Skin of body (tissue), 2 donors: Measurements from ENCODE around the gene SEMA4G. TPM values are rescaled to one million over a fixed set of nuclear protein-coding genes. Genes with fewer than 3 reads are reported as not detected.

ENCODE experiments used
- DNase-seq: peaks from one replicate; lab custom pipeline; 2025; lab: John Stamatoyannopoulos, UW
- total RNA-seq: library from RNA; depleted of rRNA; stranded (reverse); fragments of >200 nt; gene quantifications from one replicate; pipeline ENCODE4 v1.2.3, GENCODE V29; 2014

The SEMA4G gene, protein sequence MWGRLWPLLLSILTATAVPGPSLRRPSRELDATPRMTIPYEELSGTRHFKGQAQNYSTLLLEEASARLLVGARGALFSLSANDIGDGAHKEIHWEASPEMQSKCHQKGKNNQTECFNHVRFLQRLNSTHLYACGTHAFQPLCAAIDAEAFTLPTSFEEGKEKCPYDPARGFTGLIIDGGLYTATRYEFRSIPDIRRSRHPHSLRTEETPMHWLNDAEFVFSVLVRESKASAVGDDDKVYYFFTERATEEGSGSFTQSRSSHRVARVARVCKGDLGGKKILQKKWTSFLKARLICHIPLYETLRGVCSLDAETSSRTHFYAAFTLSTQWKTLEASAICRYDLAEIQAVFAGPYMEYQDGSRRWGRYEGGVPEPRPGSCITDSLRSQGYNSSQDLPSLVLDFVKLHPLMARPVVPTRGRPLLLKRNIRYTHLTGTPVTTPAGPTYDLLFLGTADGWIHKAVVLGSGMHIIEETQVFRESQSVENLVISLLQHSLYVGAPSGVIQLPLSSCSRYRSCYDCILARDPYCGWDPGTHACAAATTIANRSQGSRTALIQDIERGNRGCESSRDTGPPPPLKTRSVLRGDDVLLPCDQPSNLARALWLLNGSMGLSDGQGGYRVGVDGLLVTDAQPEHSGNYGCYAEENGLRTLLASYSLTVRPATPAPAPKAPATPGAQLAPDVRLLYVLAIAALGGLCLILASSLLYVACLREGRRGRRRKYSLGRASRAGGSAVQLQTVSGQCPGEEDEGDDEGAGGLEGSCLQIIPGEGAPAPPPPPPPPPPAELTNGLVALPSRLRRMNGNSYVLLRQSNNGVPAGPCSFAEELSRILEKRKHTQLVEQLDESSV
- total RNA-seq, result 1.9 TPM

DNA sequence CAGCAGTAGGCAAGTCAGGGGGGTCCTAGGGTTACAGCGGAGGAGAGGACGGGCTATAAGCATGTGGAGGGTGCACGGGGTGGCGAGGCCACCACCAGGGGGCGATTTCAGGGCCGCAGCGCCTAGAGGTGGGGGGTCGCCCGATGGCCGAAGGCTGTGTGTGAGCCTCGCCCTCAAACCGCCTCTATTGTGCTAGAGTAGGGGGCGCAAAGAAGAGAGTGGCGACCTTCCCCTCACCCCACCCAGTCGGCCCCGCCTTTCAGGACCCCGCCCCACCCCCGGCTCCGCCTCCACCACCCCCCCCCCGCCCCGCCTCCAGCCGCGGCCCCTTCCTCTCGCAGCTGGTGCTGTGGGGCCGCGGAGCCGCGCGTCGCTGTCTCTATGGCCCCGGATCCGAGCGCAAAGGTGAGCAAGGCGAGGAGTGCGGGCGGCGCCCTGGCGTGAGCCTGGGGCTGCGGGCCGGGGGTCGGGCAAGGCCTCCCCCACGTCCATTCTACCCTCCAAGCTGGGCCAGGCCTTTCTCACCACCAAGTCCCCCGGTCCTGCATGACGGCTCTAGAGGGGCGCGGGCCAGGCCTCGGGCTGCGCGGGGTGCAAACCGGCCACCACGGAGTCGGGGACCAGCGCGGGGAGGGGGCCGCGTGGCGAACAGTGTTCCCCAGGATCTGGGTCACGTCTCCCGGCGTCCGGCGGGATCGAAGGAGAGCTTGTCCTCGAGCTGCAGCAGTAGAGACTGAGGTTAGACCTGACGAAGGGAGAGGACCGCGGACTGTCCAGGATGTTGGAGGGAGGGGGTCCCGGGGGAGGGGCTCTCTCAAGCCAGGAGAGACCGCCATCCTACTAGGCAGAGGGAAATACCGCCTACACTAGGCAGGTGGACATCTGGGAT lies at the start of gene SEMA4G:
SEMA4G (plus strand) TSS at position 318 of the 889 bp plus-strand sequence. CDS start 3,409 bp downstream, outside the sequence.
- no peak for DNase-seq

DNA sequence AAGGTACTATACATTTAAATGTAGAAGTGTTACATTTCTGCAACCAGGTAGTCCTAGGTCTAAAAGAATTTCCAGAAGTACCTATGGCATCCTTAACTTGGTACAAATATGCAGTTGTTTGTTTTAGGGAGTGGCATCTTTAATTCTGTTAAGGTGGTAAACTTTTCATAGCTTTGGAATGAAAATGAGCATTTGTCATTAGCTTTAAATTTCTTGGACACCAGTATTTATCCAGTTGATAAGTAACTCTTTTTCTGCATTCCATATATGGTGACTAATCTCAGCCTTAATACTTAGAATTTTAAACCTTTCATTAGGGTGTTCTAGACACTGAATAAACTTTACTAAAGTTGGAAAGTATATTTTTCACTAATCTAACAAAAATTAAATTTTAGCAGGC lies 45.7 kb upstream of the SEMA4G start:
- no peak for DNase-seq

DNA sequence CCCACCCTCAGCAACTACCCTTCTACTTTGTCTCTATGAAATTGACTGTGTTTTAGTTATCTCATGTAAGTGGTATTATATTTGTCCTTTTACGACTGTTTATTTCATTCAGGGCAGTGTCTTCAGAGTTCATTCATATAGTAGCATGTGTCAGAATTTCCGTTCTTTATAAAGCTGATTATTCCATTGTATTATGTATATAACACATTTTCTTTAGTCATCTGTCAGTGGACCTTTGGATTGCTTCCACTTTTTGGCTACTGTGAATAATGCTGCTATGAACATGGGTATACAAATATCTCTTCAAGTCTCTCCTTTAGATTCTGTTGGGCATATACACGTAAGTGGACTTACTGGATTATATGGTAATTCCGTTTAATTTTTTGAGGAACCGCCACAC lies 42.0 kb upstream of the SEMA4G start:
- DNase-seq, result no peak

DNA sequence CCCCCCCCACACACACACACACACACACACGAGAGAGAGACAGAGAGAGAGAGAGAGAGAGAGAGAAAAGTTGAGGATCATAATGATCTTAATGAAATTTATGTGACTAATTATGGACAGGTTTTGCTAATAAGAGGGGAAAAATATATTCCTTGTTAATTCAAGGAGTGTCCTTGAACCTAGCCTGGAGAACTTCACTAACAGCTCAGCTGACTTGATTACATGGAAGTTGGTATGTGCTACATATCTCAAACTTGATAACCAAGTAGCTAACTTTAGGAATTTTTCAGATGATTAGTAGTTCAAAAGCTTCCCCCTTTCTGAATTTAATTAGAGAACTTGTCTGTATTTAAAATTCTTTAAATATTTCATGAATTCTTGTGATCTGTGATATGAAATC lies 41.3 kb upstream of the SEMA4G start:
- no peak for DNase-seq

DNA sequence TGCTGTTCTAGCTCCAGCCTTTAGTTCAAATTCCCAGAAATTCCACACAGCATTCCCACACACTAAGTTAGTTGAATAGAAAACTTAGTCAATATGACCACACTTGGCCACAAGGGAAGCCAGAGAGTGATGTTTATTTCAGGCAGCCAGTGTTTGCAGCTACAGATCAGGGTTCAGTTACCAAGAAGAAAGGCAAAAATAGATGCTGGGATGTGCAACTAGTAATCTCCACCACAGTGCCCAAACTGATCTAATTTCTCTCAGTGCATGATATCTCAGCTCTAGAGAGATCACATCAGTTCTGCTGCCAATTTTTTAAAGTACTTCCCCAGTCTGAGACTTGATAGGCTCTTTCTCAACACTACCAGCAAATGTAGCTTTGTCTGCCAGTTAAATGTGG lies 38.9 kb upstream of the SEMA4G start:
- no peak for DNase-seq

DNA sequence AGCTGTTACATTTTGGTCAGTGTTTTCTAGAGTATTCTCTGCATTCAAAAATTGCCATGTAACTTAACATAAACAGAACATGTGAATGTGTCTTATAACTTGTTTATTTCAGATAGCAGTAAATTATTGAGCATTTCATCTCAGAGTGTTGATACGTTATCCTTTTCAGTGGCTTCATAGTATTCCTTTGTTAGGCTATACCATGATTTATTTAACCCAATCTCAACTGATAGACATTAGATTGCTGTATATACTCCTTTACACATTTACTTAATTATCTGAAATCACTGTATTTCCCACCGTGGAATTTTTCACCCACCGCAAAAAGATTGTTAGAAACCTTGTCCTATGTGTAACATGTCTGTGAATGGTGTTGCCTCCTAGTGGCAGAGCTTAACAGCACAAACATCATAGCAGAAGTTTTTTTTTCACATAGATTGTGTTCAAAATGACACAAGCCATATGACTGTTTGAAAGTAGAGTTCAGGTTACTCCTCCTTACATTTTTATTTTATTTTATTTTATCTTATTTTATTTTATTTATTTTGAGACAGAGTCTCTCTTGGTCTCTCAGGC lies 35.1 kb upstream of the SEMA4G start:
- DNase-seq, result no peak

DNA sequence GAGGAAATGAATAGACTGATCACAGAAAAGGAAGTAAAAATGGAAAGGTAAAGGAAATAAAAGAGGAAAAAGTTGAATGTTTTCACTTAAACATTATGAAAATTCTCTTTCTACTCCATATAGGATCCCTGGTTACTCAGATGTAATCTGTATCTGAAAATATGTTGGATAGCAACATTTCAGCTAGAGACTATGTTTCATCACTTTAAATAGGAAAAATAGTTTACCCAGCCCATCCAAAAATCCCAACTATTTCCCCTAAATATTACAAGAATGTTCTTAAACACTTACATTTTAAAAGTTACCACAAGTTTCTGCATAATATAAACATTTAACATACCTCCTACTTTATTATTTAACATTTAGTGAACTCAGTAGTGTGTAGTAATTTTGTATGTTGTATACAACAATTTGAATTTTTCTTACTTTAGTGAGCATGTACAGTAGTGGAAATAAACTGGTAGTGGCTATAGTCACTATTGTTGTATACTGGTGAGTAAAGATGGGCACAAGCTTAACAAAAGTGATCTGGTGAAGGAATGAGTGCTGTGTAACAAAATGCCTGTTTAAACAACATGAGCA lies 29.4 kb upstream of the SEMA4G start:
- DNase-seq, result no peak

DNA sequence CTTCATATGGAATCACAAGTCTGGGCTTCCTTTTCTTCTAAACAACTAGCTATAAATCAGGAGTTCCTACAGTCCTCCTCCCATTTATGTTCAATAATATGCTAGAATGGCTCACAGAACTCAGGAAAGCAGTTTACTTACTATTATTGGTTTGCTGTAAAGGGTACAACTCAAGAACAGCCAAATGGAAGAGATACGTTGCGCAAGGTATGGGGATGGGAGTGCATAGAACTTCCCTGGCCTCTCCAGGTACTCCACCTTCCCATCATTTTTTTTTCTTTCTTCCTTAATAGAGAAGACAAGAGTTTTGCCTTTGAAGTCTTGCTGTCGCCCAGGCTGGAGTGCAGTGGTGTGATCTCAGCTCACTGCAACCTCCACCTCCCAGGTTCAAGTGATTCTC lies 27.1 kb upstream of the SEMA4G start:
- no peak for DNase-seq

DNA sequence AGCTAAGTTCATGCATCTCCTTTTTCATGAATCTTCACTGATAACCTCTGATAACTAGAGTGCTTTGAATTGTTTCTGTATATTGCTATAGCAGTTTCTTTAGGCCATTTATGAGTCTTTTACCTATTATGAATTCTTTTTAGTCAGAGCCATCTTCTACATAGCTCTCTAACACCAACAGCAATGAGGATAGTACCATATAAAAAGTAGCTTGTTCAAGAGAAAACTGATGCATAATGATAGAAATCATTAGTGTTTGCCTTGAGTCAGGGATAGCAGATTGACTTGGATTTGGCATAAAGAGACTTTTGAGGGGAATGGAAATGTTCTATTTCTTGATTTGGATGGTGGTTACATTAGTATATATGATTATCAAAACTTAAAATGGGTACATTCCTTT lies 25.8 kb upstream of the SEMA4G start:
- DNase-seq, result no peak

DNA sequence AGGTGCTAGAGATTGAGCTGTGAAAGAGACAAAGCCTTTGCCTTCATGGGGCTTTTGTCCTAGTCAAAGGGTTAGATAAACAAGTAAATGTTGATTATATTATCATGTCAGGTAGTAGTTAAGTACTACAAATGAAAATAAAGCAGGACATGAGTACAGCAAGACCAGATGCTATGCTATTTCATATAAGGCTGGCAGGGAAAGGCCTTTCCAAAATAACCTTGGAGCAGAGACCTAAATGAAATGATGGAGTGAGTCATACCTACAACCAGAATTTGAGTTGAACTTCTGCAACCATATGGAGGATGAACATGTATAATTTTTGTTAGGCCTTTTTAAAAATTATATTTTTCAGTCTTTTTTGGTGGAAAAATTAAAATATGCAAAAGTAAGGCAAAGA lies 23.6 kb upstream of the SEMA4G start:
- no peak for DNase-seq

DNA sequence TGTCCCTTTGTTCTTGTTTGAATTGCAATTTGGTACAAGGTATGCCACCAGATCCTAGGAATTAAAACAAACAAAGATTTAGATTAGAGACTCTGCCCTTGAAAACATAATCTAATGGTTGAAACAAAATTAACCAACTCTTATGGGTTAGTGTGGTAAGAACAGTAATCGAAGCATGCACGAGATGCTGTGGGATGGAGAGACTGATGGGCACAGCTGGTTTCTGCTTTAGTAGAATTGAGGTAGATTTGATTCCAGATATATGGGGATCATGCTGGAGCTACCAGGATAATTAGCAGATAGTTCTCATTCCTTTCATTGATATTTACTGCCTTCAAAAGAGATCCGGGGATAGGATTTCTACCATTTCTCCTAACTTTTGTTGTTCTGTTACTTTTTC lies 20.4 kb upstream of the SEMA4G start:
- DNase-seq, result no peak

DNA sequence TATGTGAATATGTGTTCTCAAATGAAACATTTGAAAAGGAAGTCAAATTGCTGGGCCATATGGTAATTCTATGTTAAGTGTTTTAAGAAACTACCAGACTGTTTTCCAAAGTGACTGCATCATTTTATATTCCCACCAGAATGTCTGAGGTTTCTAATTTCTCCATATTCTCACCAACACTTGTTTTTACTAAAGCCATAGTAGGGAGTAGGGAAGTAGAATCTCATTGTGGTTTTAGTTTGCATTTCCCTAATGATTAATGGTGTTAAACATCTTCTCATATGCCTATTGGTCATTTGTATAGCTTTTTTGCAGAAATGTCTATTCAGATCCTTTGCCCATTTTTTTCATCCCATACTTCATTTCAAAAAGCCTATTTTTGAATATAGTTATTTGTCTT lies 9.1 kb upstream of the SEMA4G start:
- DNase-seq, result no peak

DNA sequence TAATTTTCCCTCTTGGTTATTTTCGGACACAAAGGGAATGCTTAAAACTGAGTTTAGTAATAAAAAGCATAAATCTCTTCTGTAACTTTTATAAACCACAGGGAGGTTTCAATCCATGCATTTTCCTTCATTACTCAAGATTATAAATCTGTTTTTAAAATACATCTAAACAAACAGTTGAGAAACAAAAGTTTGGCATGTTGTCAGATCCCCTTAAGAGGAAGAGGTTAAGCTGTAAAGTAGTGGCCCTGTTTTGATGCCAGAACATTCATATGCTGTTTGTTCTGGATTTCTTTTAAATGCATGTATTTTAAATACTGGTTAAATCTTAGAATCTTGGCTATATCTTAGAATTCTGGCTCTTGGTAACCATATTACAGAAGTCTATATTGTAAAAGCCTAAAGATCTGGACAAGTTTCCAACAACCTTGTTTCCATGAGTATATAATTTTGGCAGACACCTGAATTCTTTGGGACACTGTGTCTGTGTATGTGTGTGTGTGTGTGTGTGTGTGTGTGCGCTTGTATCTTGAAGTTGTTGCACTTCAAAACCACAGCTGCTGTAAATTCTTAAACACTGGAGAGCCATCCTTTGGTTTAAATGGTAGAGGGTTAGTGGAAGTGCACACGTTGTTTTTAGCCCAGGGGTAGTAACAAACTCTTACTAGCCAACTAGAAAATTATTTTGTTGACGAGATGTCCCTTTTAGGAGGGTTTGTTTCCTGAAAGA lies 6.8 kb upstream of the SEMA4G start:
- no peak for DNase-seq

DNA sequence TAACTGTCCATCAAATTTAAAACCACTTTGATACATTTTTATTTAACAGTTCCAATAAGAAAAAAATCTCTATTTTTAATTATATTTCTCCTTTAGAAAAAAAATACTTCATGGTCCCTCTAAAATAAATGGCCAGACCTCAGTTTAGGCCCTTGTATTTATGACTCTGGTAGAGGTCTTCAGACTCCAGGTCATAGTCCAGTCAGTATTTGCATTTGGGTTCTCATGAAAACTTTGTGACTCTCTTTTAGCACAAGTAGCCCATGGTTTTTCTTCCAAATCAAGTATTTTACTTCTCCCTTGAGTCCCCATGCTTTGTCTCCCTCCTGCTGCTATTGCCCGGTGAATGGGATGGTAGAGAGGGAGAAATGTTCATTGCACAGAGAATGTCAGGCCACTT lies 5.5 kb upstream of the SEMA4G start:
- DNase-seq, result no peak

DNA sequence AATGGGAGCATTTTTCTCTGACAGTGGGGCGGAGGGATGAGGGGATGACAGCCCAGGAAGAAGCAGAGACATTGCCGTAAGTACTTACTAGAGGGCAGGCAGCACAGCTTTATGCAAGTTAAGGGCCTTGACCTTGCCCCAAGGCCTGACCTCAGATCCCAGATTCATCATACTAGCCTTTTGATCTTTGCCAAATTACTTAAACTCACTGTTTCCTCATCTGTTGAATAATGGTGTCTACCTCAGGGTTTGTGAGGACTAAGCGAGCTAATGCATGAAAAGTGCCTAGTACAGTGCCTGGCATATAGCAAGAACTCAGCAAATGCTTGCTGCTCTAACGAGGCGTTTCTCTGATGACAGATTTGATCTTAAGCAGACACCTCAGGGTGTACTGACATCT lies 3.5 kb upstream of the SEMA4G start:
- no peak for DNase-seq

DNA sequence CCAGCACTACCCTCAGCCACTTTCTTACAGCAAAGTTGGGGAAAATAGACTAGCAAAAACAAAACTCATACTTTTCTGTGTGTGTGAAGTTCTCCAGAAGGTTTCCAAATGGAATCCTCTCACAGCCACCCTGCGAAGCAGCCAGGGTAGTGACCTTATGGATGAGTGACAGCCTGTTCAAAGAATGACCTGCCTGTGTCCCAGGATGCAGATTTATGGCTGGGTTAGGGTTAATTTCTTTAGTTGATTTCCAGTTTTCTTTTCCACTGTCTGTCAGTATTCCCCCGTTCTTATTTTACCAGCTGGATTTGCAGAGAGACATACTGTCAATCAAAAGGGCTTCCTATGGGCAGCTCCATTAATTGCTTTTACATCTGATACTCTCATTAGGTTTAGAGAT lies 2.4 kb upstream of the SEMA4G start:
- no peak for DNase-seq

DNA sequence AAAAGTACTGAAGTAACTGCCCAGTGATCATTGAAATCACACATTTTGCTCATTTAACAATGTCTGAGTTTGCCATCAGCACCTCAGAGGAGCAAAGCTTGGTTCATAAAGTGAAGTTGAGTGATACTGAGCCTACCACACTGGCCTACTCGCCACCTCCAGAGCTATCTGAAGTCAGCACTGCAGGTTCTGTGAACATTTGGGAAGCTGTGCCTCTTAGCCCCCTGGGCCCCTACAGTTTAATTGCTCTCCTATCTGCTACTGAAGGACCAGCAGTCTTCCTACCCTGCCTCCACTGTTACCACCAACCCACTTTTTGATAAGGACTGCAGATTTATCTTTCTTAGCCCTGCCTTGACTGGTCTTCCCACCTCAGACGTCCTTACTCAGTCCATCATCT lies 2.0 kb upstream of the SEMA4G start:
- DNase-seq, result no peak

DNA sequence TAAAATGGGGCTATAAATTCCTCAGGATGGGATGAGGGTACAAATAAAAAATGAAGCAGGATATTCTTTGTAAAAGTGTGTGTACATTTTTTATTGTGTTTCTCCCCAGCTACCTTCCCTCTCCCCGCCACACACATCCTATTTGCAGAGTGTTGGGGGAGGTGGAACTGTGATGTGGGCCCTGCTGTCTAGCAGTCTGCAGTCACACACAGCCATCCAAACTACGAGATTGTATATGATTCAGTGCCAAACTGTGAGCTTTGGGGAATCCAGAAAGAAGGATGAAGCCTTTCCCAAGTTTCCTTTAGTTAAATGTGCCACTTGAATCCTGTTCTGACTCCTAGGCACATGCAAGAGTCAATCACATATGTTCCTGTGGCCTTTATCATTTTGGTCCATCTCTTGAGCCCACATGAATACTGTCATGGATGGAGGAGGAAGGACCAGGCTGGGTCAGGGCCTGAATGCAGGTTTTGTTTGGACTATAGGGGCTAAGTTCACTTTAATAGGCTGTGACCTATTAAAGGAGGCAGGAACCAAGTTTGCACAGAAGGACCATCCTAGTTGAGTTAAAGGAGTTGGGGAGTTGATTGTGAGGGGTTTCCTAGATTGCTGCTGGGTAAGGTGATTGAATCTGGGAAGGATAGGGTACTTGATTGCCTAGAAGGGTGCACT lies 1.1 kb upstream of the SEMA4G start:
- DNase-seq, result no peak

DNA sequence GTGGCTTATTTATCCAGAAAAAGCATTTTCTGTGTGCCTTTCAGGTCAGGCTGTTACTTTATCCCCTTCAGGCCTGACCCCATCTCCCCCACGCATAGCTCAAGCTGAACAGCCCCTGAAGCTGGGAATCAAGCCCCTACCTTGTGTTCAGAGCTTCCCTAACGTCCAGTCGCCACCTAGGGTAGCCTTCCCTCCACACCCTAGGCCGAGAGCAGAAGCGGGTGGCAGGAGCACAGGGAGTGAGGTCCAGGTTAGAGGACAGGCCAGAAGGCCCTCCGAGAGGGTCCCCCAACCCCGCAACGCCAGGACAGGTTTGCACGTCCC lies 479 bp upstream of the SEMA4G start:
- DNase-seq, result no peak
